Liver (tissue), 9 donors: ENCODE results near the gene MMS22L. TPM values are rescaled to one million over a fixed set of nuclear protein-coding genes. Genes with fewer than 3 reads are reported as not detected.

Experiments used
- DNase-seq: peaks from one replicate; pipeline ENCODE4 v3.0.0-alpha.2; 2017; ENCODE audit warnings: low spot score
- H3K27ac ChIP-seq, 2 donors: one replicate each; pipeline ENCODE4 v1.7.0; 2013; ENCODE audit warnings: inconsistent platforms in 2 of 2, low read length in 2 of 2, control low read depth in 1 of 2, low read depth in 1 of 2, mild to moderate bottlenecking in 1 of 2
- H3K27me3 ChIP-seq, 4 donors: one replicate each; pipeline versions ENCODE4 v1.6.1 to v1.7.0; 2013; ENCODE audit warnings: low read length in 3 of 4, inconsistent platforms in 1 of 4, mild to moderate bottlenecking in 1 of 4, moderate library complexity in 1 of 4; ENCODE audit not compliant: control insufficient read depth in 4 of 4, insufficient read depth in 4 of 4
- H3K36me3 ChIP-seq, 4 donors: one replicate each; pipeline versions ENCODE4 v1.6.1 to v1.7.0; 2013; ENCODE audit warnings: low read length in 3 of 4, mild to moderate bottlenecking in 3 of 4, low read depth in 1 of 4, moderate library complexity in 1 of 4; ENCODE audit not compliant: control insufficient read depth in 4 of 4, insufficient read depth in 3 of 4
- H3K4me1 ChIP-seq, 4 donors: one replicate each; pipeline versions ENCODE4 v1.6.1 to v1.7.0; 2013; ENCODE audit warnings: low read length in 3 of 4, mild to moderate bottlenecking in 3 of 4, moderate library complexity in 1 of 4; ENCODE audit not compliant: control insufficient read depth in 4 of 4, insufficient read depth in 4 of 4
- H3K4me3 ChIP-seq, 3 donors: one replicate each; pipeline versions ENCODE4 v1.6.1 to v1.7.0; 2013; ENCODE audit warnings: low read length in 3 of 3, control low read depth in 1 of 3, low read depth in 1 of 3, mild to moderate bottlenecking in 1 of 3
- H3K9ac ChIP-seq, 2 donors: one replicate each; pipeline ENCODE4 v1.7.0; 2013; ENCODE audit warnings: low read length in 2 of 2, mild to moderate bottlenecking in 2 of 2, moderate library complexity in 2 of 2, control low read depth in 1 of 2, low read depth in 1 of 2
- H3K9me3 ChIP-seq, 4 donors: one replicate each; pipeline versions ENCODE4 v1.6.1 to v1.7.0; 2013; ENCODE audit warnings: low read length in 3 of 4; ENCODE audit not compliant: control insufficient read depth in 4 of 4
- ATF3 ChIP-seq: IDR thresholded peaks from 2 replicates; pipeline ENCODE4 v1.6.1; 2016; ENCODE audit warnings: antibody characterized with exemption
- CTCF ChIP-seq: fragments of 150-350 bp; IDR thresholded peaks from 2 replicates; pipeline ENCODE4 v1.5.1; 2017; ENCODE audit warnings: improper control_type of control experiment, low read depth, low read length; ENCODE audit not compliant: missing input control
- EGR1 ChIP-seq, 2 donors: IDR thresholded peaks; 2 replicates each; pipeline ENCODE4 v1.6.1; 2016 to 2018; ENCODE audit warnings: antibody characterized with exemption in 2 of 2, low read depth in 2 of 2
- FOXA2 ChIP-seq: IDR thresholded peaks from 2 replicates; pipeline ENCODE4 v1.6.1; 2016; ENCODE audit warnings: antibody characterized with exemption
- GABPA ChIP-seq, 2 donors: IDR thresholded peaks in 1 of 2; conservative IDR thresholded peaks in 1 of 2; 2 replicates each; pipeline ENCODE4 v1.6.1; 2016; ENCODE audit warnings: antibody characterized with exemption in 2 of 2, mild to moderate bottlenecking in 1 of 2, moderate library complexity in 1 of 2
- HNF4A ChIP-seq, 2 donors: conservative IDR thresholded peaks; 2 replicates each; pipeline ENCODE4 v1.6.1; 2016; ENCODE audit warnings: antibody characterized with exemption in 2 of 2, mild to moderate bottlenecking in 2 of 2
- HNF4G ChIP-seq: IDR thresholded peaks from 2 replicates; pipeline ENCODE4 v1.6.1; 2016; ENCODE audit warnings: antibody characterized with exemption
- JUND ChIP-seq, 2 donors: IDR thresholded peaks; 2 replicates each; pipeline ENCODE4 v1.6.1; 2016; ENCODE audit warnings: antibody characterized with exemption in 2 of 2
- MAX ChIP-seq: IDR thresholded peaks from 2 replicates; pipeline ENCODE4 v1.6.1; 2016; ENCODE audit warnings: antibody characterized with exemption
- NR2F2 ChIP-seq: IDR thresholded peaks from 2 replicates; pipeline ENCODE4 v1.6.1; 2016; ENCODE audit warnings: antibody characterized with exemption
- RAD21 ChIP-seq, 2 donors: IDR thresholded peaks; 2 replicates each; pipeline ENCODE4 v1.6.1; 2016; ENCODE audit warnings: antibody characterized with exemption in 2 of 2, mild to moderate bottlenecking in 2 of 2
- REST ChIP-seq: IDR thresholded peaks from 2 replicates; pipeline ENCODE4 v1.6.1; 2016; ENCODE audit warnings: antibody characterized with exemption, mild to moderate bottlenecking
- RXRA ChIP-seq, 2 donors: IDR thresholded peaks; 2 replicates each; pipeline ENCODE4 v1.6.1; 2017 to 2018; ENCODE audit warnings: antibody characterized with exemption in 2 of 2, mild to moderate bottlenecking in 1 of 2
- SP1 ChIP-seq: IDR thresholded peaks from 2 replicates; pipeline ENCODE4 v1.6.1; 2018; ENCODE audit warnings: antibody characterized with exemption, mild to moderate bottlenecking
- TAF1 ChIP-seq: conservative IDR thresholded peaks from 2 replicates; pipeline ENCODE4 v1.6.1; 2016; ENCODE audit warnings: antibody characterized with exemption, mild to moderate bottlenecking
- YY1 ChIP-seq: IDR thresholded peaks from 2 replicates; pipeline ENCODE4 v1.6.1; 2016; ENCODE audit warnings: antibody characterized with exemption, mild to moderate bottlenecking
- ZBTB33 ChIP-seq: IDR thresholded peaks from 2 replicates; pipeline ENCODE4 v1.6.1; 2016; ENCODE audit warnings: antibody characterized with exemption
- WGBS: extraction: QIAGEN DNeasy Blood & Tissue Kit; methylation state at CpG from one replicate; pipeline ENCODE4 v1.1.7; 2013; 5-methylcytosine and 5-hydroxymethylcytosine counted together
- polyA plus RNA-seq, 2 donors: library from polyadenylated mRNA; stranded (reverse) in 1 of 2; unstranded in 1 of 2; fragments of 200-250 nt in 1 of 2; fragments of >200 nt in 1 of 2; fragmentation: Nextera tagmentation in 1 of 2; extraction: Ambion mirVana in 1 of 2; gene quantifications; one replicate each; pipeline versions ENCODE4 v1.2.1 to v1.2.3, GENCODE V29; 2013 to 2015
- total RNA-seq, 2 donors: library from RNA; depleted of rRNA; stranded (reverse); fragments of >200 nt; gene quantifications; one replicate each; pipeline ENCODE4 v1.2.3, GENCODE V29; 2014
- donor health status: healthy.
- donor health status: healthy.
- donor health status: healthy.
- donor health status: healthy.
- donor health status: healthy.

The MMS22L gene
- total and polyA plus RNA-seq, 4 donors: 0.32 to 14.9 (median 2.6) TPM

- H3K36me3 ChIP-seq: no peaks in the 10 kb centered on the region
- no peaks in the 10 kb centered on the region for H3K9me3 ChIP-seq
- no peak overlapping the region for H3K4me3 ChIP-seq
- WGBS: 90% methylated on average over 1 of the region's 1 CpG
- no peak for TF ChIP-seq EGR1 (IDR thresholded peaks at IDR 0.05; ENCODE audit: low read depth in 2 of 2)
- TF ChIP-seq REST: no peak
- no peak for TF ChIP-seq NR2F2
- TF ChIP-seq MAX: no peak
- TF ChIP-seq JUND (IDR thresholded peaks at IDR 0.05): no peak
- no peak for TF ChIP-seq HNF4A (conservative IDR thresholded peaks at IDR 0.05)
- TF ChIP-seq GABPA (IDR thresholded peaks at IDR 0.05 in 1 of 2, conservative IDR thresholded peaks at IDR 0.05 in 1 of 2): no peak
- no peak for TF ChIP-seq YY1
- no peak for TF ChIP-seq RXRA (IDR thresholded peaks at IDR 0.05)
- no peak for TF ChIP-seq ATF3
- no peak for TF ChIP-seq HNF4G
- TF ChIP-seq TAF1: no peak
- H3K4me1 ChIP-seq: no peaks in the 10 kb centered on the region
- H3K9ac ChIP-seq: no peak overlapping the region
- DNase-seq: no peak
- H3K27me3 ChIP-seq: no peaks in the 10 kb centered on the region
- no peak overlapping the region for H3K27ac ChIP-seq
These were observed 39.2 kb upstream of the MMS22L start for GRCh38 chr6:97322226-97322625.

GRCh38 chr6:97316978-97317377, 34.0 kb upstream of the MMS22L start:
- no peaks in the 10 kb centered on the region for H3K27me3 ChIP-seq
- H3K4me1 ChIP-seq: no peaks in the 10 kb centered on the region
- H3K9ac ChIP-seq: no peak overlapping the region
- DNase-seq: no peak
- no peak overlapping the region for H3K4me3 ChIP-seq
- TF ChIP-seq TAF1: no peak
- TF ChIP-seq RAD21 (IDR thresholded peaks at IDR 0.05): no peak
- TF ChIP-seq YY1: no peak
- no peak for TF ChIP-seq SP1
- no peak for TF ChIP-seq HNF4G
- no peak for TF ChIP-seq ATF3
- no peak for TF ChIP-seq GABPA (IDR thresholded peaks at IDR 0.05 in 1 of 2, conservative IDR thresholded peaks at IDR 0.05 in 1 of 2)
- no peak for TF ChIP-seq HNF4A (conservative IDR thresholded peaks at IDR 0.05)
- TF ChIP-seq MAX: no peak
- TF ChIP-seq CTCF: no peak
- no peak for TF ChIP-seq NR2F2
- TF ChIP-seq ZBTB33: no peak
- no peak for TF ChIP-seq FOXA2
- H3K9me3 ChIP-seq: no peaks in the 10 kb centered on the region
- no peaks in the 10 kb centered on the region for H3K36me3 ChIP-seq
- no peak overlapping the region for H3K27ac ChIP-seq
